GM18873 (cell line): ENCODE results near the gene RFNG.
"Not testable (repeated sequence)": the region's sequence is repeated elsewhere in the genome, so short reads cannot be mapped to it uniquely, and the experiment has no call there.

Source experiments
- ATAC-seq: cut with Tn5 transposase; IDR thresholded peaks from one replicate; pipeline ENCODE4 v1.9.1; 2021; ENCODE audit warnings: mild to moderate bottlenecking, moderate library complexity, moderate number of reproducible peaks; ENCODE audit not compliant: unreplicated experiment, low FRiP score

RFNG gene

DNA sequence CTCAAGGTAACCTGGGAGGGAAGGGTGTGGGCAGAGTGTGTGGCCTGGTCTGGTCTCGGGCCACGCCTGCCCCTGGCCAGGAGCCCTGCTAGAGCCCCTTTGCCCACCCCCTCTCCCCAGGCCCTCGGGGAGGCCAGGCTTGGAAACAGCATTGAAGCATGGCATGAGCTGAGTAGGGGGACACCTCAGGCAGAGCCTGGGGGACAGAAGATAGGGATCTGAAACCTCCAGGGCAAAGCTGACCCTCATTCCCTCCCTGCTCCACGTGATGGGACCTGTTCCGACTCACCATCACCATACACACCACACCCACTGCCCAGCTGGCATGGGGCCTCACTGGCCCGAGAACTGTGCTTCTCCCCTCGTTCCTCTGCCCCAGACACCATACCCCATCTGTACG, 2.5 kb downstream of the RFNG start:
- ATAC-seq, result no peak

GRCh38 chr17:82048571-82048971, 3.0 kb downstream of the RFNG start:
- no peak for ATAC-seq

DNA sequence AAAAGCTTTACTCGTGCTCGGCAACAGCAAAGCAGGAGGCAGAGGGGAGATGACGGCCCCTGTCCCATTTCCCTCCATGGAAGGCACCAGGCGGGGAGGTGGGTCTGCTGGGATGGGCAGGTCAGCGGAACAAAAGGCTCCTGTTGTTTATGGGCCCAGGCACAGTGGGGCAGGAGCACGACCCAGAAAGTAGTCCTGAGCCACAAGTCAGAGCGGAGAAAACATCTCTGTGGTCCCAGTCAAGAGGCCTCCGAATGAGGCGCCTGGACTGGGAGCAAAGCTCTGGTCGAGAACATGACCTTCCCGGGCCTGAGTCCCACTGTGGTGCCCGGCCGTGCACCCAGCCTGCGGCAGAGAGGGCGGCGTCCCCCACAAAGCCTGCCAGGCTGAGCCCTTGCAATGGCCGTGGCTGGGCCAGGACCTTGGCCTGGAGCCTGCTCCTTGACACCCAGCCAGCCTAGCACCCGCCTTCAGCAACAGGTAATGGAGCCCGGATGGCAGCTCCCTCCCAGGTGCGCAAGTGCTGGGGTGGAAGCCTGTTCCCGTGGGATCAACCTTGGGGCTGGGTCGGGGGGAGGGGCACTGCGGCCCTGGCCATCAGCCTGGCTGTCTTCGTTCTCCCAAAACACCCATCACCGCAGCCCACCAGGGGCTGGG, 3.6 kb downstream of the RFNG start:
- ATAC-seq, result no peak

DNA sequence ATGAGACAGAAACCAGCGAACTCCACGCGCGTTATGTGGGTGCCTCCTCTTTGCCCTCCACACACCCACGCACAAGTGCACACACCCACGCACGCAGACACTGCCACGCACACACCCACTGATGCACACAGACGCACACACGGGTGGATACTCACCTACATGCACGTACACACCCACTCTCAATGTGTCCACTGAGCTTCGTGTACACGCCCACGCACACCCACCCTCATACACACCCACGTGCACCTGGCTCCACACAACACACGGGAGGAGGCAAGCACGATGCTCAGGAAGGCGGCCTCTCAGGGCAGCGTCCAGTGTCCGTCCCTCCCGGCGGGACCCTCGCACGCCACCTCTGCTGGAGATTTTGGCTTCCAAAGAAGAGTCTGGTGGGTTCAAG, 4.2 kb downstream of the RFNG start:
- ATAC-seq, result no peak

GRCh38 chr17:82046903-82047302, 4.7 kb downstream of the RFNG start:
- no peak for ATAC-seq

GRCh38 chr17:82045936-82046484, 5.6 kb downstream of the RFNG start:
- ATAC-seq, result no peak

DNA sequence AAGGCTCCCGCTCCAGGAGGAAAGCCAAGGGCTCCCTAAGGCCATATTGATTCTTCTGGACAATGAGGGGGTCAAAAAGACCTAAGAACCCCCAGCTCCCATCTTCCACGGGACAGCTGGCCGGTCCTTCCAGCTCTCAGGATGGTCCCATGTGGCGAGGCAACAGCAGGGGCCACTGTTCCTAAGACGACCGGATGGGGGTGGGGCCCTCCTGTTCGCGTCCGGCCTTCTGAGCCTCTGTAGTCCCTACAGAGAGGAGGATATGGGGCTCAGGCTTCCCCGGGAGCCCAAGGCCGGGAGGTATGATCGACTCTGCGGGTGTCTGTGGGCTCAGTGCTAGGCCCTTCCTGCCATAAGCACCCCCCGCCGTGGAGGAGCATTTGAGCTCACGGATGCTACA, 8.1 kb downstream of the RFNG start:
- no peak for ATAC-seq

DNA sequence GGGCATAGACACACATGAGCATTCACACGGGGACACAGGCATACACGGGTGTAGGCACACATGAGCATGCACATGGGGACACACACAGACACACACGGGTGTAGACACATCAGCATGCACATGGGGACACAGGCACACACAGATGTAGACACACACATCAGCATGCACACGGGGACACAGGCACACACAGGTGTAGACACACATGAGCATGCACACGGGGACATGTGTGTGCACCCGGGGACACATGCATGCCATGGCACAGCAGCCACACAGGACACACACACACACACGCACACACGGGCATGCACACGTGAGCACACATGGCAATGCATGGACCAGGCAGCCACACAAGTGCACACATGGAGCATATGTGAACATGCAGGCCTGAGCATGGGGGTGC, 9.0 kb downstream of the RFNG start:
- no peak for ATAC-seq

GRCh38 chr17:82041144-82041814, 10.3 kb downstream of the RFNG start:
- no peak for ATAC-seq

DNA sequence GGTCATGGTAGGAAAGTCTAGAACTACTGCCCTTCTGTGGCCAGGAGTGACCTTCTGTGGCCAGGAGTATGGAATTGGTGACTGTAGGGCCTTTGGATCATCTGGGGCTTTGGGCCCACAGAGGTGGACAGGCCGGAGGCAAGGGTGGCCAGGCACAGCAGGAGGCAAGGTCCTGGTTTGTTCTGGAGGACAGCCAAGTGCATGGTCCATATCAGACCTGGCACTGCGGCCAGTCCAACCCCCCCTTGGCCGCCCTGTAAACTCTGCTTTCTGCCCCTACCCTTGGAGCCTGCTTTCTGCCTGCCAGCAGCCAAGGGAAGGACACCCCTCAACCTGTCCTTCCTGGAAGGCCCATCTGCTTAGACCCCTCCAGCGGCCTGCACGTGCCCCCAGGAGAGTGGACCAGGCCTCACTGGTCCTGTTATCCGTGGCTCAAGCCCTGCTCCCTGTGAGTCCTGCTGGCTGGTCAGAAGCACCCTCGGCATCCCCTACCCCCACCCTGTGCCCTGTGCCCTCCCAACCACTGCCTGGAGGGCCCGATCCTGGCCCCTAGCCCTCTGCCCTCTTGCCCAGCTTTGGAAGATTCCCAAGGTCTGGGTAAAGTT, 11.8 kb downstream of the RFNG start:
- no peak for ATAC-seq

- not testable (repeated sequence) for ATAC-seq
These were observed 12.7 kb downstream of the RFNG start for GRCh38 chr17:82038796-82039409.

DNA sequence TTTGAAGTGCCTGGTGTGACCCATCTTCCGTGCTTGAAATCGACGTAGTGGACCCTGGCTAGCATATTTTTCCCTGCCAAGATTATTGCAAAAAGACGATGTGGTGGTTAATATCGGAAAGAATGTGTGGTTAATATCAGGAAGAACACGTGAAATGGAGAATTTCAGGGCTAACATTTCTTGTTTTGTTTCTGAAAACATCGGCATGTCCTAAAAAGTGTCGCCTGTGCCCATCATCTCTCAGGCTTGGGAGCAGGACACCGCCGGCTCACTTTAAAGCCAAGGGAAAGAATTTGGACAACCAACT, 13.8 kb downstream of the RFNG start:
- no peak for ATAC-seq

GRCh38 chr17:82037092-82037888, 14.3 kb downstream of the RFNG start, which contains the start of gene DCXR:
DCXR (minus strand) TSS chr17:82037697; CDS start chr17:82037682, 15 bp downstream.
- peak; percentile 82 for ATAC-seq

DNA sequence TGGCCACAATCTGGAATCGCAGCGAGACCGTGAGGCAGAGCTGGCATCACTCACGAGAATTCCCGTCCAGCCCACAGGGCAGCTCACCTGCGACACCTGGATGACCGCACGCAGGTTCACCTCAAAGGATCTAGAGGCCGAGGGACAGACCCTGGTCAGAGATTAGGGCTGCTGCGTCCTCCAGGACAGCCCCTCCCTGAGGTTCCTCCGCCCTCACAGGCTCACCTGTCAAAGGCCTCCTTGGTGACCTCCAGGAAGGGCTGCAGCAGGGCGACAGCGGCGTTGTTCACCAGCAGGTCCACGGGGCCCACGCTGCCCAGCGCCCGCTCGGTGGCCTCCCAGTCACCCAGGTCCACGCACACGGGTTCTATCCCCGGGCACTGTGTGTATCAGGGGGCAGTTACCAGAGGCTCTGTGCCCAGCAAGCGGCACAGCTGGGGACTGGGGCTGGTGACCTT, 14.9 kb downstream of the RFNG start:
- ATAC-seq, result no peak

- ATAC-seq, result no peak
These were observed 15.5 kb downstream of the RFNG start for GRCh38 chr17:82035956-82036633.

GRCh38 chr17:82035488-82035887, 16.1 kb downstream of the RFNG start:
- ATAC-seq, result no peak

- no peak for ATAC-seq
These were observed 17.1 kb downstream of the RFNG start for GRCh38 chr17:82034371-82035011.

- ATAC-seq, result no peak
These were observed 18.1 kb downstream of the RFNG start for GRCh38 chr17:82033359-82034085.
